ENCODE data around the gene FOXF2.
A peak's percentile ranks its signal among the peaks of the same experiment; 100 is the strongest.

The FOXF2 gene

GRCh38 chr6:1415416-1416063 is 26.2 kb downstream of the FOXF2 start:
- DNase-seq, result no peak

- no peak for DNase-seq
Measured at GRCh38 chr6:1416191-1416760, 26.9 kb downstream of the FOXF2 start.

GRCh38 chr6:1416820-1417219 is 27.4 kb downstream of the FOXF2 start:
- no peak for DNase-seq

- no peak for DNase-seq
Measured at GRCh38 chr6:1417718-1418117, 28.3 kb downstream of the FOXF2 start.

- no peak for DNase-seq
Measured at GRCh38 chr6:1418471-1419191, 29.3 kb downstream of the FOXF2 start.

- DNase-seq, result no peak
Measured at GRCh38 chr6:1420382-1420781, 31.0 kb downstream of the FOXF2 start.

- no peak for DNase-seq
Measured at GRCh38 chr6:1422290-1422689, 32.9 kb downstream of the FOXF2 start.

GRCh38 chr6:1423578-1423977 is 34.2 kb downstream of the FOXF2 start:
- no peak for DNase-seq

- DNase-seq, result peak; percentile 65
Measured at GRCh38 chr6:1424306-1424927, 35.0 kb downstream of the FOXF2 start.

GRCh38 chr6:1426416-1426815 is 37.0 kb downstream of the FOXF2 start:
- DNase-seq, result no peak

GRCh38 chr6:1435806-1436205 is 46.4 kb downstream of the FOXF2 start:
- no peak for DNase-seq

GRCh38 chr6:1436334-1437306 is 47.2 kb downstream of the FOXF2 start:
- DNase-seq, result peak; percentile 52

- no peak for DNase-seq
Measured at GRCh38 chr6:1437553-1438406, 48.4 kb downstream of the FOXF2 start.

- DNase-seq, result no peak
Measured at GRCh38 chr6:1438471-1438881, 49.1 kb downstream of the FOXF2 start.

- DNase-seq, result no peak
Measured at GRCh38 chr6:1439349-1439748, 50.0 kb downstream of the FOXF2 start.

- no peak for DNase-seq
Measured at GRCh38 chr6:1442929-1443328, 53.6 kb downstream of the FOXF2 start.

All from 8988T (cell line).